Aorta (tissue), 5 donors: Measurements from ENCODE around the gene HUWE1. TPM values are rescaled to one million over a fixed set of nuclear protein-coding genes. Genes with fewer than 3 reads are reported as not detected.
"Not testable (repeated sequence)": the region's sequence is repeated elsewhere in the genome, so short reads cannot be mapped to it uniquely, and the experiment has no call there.

Source experiments
- ATAC-seq: fragments of 200-7000 bp; cut with Tn5 transposase; one replicate; pipeline ENCODE4 v1.9.1; 2022; ENCODE audit warnings: moderate library complexity; ENCODE audit not compliant: low FRiP score
- DNase-seq, 2 donors: peaks; one replicate each; pipeline ENCODE4 v3.0.0-alpha.2; 2020
- H3K27ac ChIP-seq, 2 donors: one replicate each; pipeline ENCODE4 v1.5.1; 2013; ENCODE audit warnings: low read length in 2 of 2, mild to moderate bottlenecking in 2 of 2, moderate library complexity in 2 of 2, control low read depth in 1 of 2, inconsistent platforms in 1 of 2, low read depth in 1 of 2
- H3K27me3 ChIP-seq, 2 donors: one replicate each; pipeline ENCODE4 v1.6.1; 2013; ENCODE audit warnings: control low read depth in 1 of 2, low read length in 1 of 2, mild to moderate bottlenecking in 1 of 2, moderate library complexity in 1 of 2; ENCODE audit not compliant: insufficient read depth in 2 of 2, control insufficient read depth in 1 of 2
- H3K36me3 ChIP-seq, 2 donors: one replicate each; pipeline ENCODE4 v1.6.1; 2013; ENCODE audit warnings: control low read depth in 1 of 2, low read length in 1 of 2, mild to moderate bottlenecking in 1 of 2; ENCODE audit not compliant: insufficient read depth in 2 of 2, control insufficient read depth in 1 of 2
- H3K4me1 ChIP-seq, 2 donors: one replicate each; pipeline ENCODE4 v1.6.1; 2013; ENCODE audit warnings: low read length in 2 of 2, control low read depth in 1 of 2, mild to moderate bottlenecking in 1 of 2, moderate library complexity in 1 of 2; ENCODE audit not compliant: insufficient read depth in 2 of 2, control insufficient read depth in 1 of 2
- H3K4me3 ChIP-seq, 2 donors: one replicate each; pipeline ENCODE4 v1.5.1; 2013; ENCODE audit warnings: low read length in 2 of 2, control low read depth in 1 of 2, mild to moderate bottlenecking in 1 of 2
- H3K9me3 ChIP-seq: one replicate; pipeline ENCODE4 v1.6.1; 2013; ENCODE audit warnings: mild to moderate bottlenecking, low read length; ENCODE audit not compliant: control insufficient read depth
- WGBS, 2 donors: extraction: QIAGEN DNeasy Blood & Tissue Kit; methylation state at CpG; one replicate each; pipeline ENCODE4 v1.1.7; 2013; 5-methylcytosine and 5-hydroxymethylcytosine counted together
- intact Hi-C, 2 donors: fragments of 100-400 bp; cut with DNase I; formaldehyde crosslinking; loops; one replicate each; pipeline versions ENCODE4 v1.14.2 to v1.15.0; 2022
- long read RNA-seq, 2 donors: library from polyadenylated mRNA; unstranded; transcript quantifications; one replicate each; pipeline ENCODE4 v2.0.0, GENCODE V29; 2020 to 2021
- polyA plus RNA-seq, 2 donors: library from polyadenylated mRNA; stranded (reverse); fragments of 200-250 nt; gene quantifications; one replicate each; pipeline ENCODE4 v1.2.3, GENCODE V29; 2013
- total RNA-seq, 2 donors: library from RNA; stranded (reverse); fragmentation: NEBNext Ultra II Directional; extraction: Animal tissue kit (Norgen Biotek cat#: 25700); gene quantifications; one replicate each; pipeline ENCODE4 v1.2.1, GENCODE V29; 2021
- donor health status: healthy with polysubstance abuse.
- donor health status: Bipolar disorder and iron deficiency.
- donor health status: DM: no; HTN: no; CAD: no.
- donor health status: DM: no; HTN: no; CAD: no.
- donor health status: DM: yes; HTN: yes; CAD: no.

HUWE1 gene, protein sequence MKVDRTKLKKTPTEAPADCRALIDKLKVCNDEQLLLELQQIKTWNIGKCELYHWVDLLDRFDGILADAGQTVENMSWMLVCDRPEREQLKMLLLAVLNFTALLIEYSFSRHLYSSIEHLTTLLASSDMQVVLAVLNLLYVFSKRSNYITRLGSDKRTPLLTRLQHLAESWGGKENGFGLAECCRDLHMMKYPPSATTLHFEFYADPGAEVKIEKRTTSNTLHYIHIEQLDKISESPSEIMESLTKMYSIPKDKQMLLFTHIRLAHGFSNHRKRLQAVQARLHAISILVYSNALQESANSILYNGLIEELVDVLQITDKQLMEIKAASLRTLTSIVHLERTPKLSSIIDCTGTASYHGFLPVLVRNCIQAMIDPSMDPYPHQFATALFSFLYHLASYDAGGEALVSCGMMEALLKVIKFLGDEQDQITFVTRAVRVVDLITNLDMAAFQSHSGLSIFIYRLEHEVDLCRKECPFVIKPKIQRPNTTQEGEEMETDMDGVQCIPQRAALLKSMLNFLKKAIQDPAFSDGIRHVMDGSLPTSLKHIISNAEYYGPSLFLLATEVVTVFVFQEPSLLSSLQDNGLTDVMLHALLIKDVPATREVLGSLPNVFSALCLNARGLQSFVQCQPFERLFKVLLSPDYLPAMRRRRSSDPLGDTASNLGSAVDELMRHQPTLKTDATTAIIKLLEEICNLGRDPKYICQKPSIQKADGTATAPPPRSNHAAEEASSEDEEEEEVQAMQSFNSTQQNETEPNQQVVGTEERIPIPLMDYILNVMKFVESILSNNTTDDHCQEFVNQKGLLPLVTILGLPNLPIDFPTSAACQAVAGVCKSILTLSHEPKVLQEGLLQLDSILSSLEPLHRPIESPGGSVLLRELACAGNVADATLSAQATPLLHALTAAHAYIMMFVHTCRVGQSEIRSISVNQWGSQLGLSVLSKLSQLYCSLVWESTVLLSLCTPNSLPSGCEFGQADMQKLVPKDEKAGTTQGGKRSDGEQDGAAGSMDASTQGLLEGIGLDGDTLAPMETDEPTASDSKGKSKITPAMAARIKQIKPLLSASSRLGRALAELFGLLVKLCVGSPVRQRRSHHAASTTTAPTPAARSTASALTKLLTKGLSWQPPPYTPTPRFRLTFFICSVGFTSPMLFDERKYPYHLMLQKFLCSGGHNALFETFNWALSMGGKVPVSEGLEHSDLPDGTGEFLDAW (N-terminal part only)
- total RNA-seq (100 to 1,000 TPM; 180 to 196 TPM), polyA plus RNA-seq (10 to 100 TPM; 22.5 to 39.6 TPM)
- long read RNA-seq, donor 1, partial matches to known transcripts = 63 of 73 reads
- long read RNA-seq, donor 1, other reads (novel, unspliced or antisense) = 10 of 73 reads
- long read RNA-seq, donor 2, partial matches to known transcripts = 62 of 71 reads
- long read RNA-seq, donor 2, other reads (novel, unspliced or antisense) = 9 of 71 reads

GRCh38 chrX:53686151-53686885 is at the start of gene HUWE1:
Gene HUWE1, minus strand, starts transcription at chrX:53686719. Its CDS starts 32,612 bp downstream, at chrX:53654107.
- 1 to 21% methylated on average over 53 to 61 of the region's 61 CpGs for WGBS, 2 donors
- intact Hi-C loops = no loop called here
- peak; percentile 73 for ATAC-seq

DNA sequence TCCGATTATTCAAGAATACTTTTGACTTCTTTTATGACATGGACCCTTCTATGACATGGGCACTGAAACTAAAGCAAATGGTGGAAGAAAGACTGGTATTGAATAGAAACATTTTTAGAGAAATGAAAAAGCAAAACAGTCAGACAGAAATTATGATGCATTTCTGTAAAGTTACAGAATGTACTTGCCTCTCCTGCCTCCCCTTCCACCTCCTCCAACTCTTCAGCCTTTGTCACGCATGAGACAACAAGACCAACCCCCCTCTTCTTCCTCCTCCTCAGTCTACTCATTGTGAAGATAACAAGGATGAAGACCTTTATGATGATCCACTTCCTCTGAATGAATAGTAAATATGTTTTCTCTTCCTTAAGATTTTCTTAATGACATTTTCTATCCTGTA is 46.3 kb upstream of the HUWE1 start:
- H3K27ac ChIP-seq = no peak overlapping the region
- no peaks in the 10 kb centered on the region for H3K27me3 ChIP-seq
- DNase-seq (no peak), ATAC-seq (no peak)
- no peaks in the 10 kb centered on the region for H3K4me1 ChIP-seq
- no peak overlapping the region for H3K4me3 ChIP-seq
- H3K9me3 ChIP-seq = no peaks in the 10 kb centered on the region
- no peaks in the 10 kb centered on the region for H3K36me3 ChIP-seq
- intact Hi-C loops = no loop called here
- WGBS, 2 donors = 60 to 68% methylated on average over 2 of the region's 2 CpGs

More at GRCh38 chrX:53686151-53686885, at the start of gene HUWE1:
- peak; percentile 86 to 93 for DNase-seq
- Histone ChIP-seq H3K27me3 (no peaks in the 10 kb centered on the region), H3K4me3 (peak within 1 kb of the TSS; percentile 44 to 49), H3K27ac (peak within 1 kb of the TSS in 1 of 2 donors; percentile 80), H3K36me3 (no peaks in the 10 kb centered on the region), H3K9me3 (no peaks in the 10 kb centered on the region), H3K4me1 (no peaks in the 10 kb centered on the region)

GRCh38 chrX:53729751-53730150 is 43.2 kb upstream of the HUWE1 start:
- no peaks in the 10 kb centered on the region for H3K27me3 ChIP-seq

DNA sequence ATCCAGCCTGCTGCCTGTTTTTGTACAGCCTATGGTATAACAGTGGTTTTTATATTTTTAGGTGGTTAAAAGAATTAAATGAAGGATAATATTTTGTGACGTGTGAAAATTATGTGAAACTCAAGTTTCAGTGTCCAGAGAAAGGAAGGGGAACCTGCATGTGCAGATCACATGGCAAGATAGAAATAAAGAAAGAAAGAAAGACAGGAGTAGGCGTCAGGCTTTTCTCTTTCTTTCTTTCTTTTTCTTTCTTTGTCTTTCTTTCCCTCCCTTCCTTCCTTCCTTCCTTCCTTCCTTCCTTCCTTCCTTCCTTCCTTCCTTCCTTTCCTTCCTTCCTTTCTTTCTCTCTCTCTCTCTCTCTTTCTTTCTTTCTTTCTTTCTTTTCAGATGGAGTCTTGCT is 42.0 kb upstream of the HUWE1 start:
- Histone ChIP-seq H3K9me3 (no peaks in the 10 kb centered on the region), H3K27ac (no peak overlapping the region), H3K4me1 (no peaks in the 10 kb centered on the region), H3K4me3 (no peak overlapping the region), H3K27me3 (no peaks in the 10 kb centered on the region), H3K36me3 (no peaks in the 10 kb centered on the region)
- intact Hi-C loops = no loop called here
- 70 to 71% methylated on average over 2 of the region's 2 CpGs for WGBS, 2 donors
- no peak for DNase-seq
- no peak for ATAC-seq

More at GRCh38 chrX:53729751-53730150, 43.2 kb upstream of the HUWE1 start:
- Histone ChIP-seq H3K9me3 (no peaks in the 10 kb centered on the region), H3K36me3 (no peaks in the 10 kb centered on the region), H3K4me3 (no peak overlapping the region), H3K4me1 (no peaks in the 10 kb centered on the region), H3K27ac (no peak overlapping the region)
- ATAC-seq = no peak
- DNase-seq = no peak
- intact Hi-C loops = no loop called here
- WGBS, 2 donors = 0 to 2% methylated on average over 1 of the region's 1 CpG

DNA sequence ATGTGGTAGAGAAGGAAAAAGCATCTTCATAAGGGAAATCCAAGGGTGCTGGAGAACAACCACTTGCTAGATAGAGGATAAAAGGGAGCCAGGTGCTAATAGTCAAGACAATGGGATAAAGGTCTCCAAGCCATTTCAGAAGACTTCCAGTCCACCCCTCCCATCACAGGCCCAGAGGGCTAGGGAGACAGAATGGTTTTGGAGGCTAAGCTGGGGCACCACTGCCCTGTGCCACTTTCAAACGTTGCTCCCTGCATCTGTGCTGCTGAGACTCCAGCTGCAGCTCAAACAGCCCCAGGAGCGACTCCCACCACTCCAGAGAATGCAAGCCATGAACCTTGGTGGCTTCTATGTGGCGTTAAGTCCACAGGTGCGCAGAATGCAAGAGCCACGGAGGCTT is 38.4 kb upstream of the HUWE1 start:
- Histone ChIP-seq H3K4me1 (no peaks in the 10 kb centered on the region), H3K36me3 (no peaks in the 10 kb centered on the region), H3K9me3 (no peaks in the 10 kb centered on the region), H3K27ac (no peak overlapping the region), H3K4me3 (no peak overlapping the region), H3K27me3 (no peaks in the 10 kb centered on the region)
- intact Hi-C loops = no loop called here
- WGBS, 2 donors = 71 to 84% methylated on average over 5 of the region's 5 CpGs
- no peak for DNase-seq
- ATAC-seq = no peak

DNA sequence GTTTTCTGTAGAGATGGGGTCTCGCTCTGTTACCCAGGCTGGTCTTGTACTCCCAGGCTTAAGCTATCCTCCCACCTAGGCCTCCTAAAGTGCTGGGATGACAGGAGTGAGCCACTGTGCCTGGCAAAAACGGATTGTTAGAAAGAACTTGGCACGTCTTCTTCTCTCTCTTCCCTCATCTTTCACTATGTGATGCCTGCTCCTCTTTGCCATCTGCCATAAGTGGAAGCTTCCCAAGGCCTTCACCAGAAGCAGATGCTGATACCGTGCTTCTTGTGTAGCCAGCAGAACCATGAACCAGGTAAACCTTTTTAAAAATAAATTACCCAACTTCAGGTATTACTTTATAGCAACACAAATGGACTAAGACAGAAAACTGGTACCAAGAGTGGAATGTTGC is 36.9 kb upstream of the HUWE1 start:
- H3K9me3 ChIP-seq = no peaks in the 10 kb centered on the region
- H3K27me3 ChIP-seq = no peaks in the 10 kb centered on the region
- H3K4me3 ChIP-seq = no peak overlapping the region
- H3K27ac ChIP-seq = no peak overlapping the region
- H3K36me3 ChIP-seq = no peaks in the 10 kb centered on the region
- ATAC-seq (no peak), DNase-seq (no peak)
- intact Hi-C loops = no loop called here
- H3K4me1 ChIP-seq = no peaks in the 10 kb centered on the region
- 70 to 88% methylated on average over 4 of the region's 4 CpGs for WGBS, 2 donors

- H3K27me3 ChIP-seq, H3K9me3 ChIP-seq, H3K4me1 ChIP-seq, H3K4me3 ChIP-seq, ATAC-seq, H3K36me3 ChIP-seq, intact Hi-C loops, H3K27ac ChIP-seq, DNase-seq: not testable (repeated sequence)
- 86 to 88% methylated on average over 17 to 31 of the region's 32 CpGs for WGBS, 2 donors
Measured at GRCh38 chrX:53721610-53722009, 35.1 kb upstream of the HUWE1 start.

DNA sequence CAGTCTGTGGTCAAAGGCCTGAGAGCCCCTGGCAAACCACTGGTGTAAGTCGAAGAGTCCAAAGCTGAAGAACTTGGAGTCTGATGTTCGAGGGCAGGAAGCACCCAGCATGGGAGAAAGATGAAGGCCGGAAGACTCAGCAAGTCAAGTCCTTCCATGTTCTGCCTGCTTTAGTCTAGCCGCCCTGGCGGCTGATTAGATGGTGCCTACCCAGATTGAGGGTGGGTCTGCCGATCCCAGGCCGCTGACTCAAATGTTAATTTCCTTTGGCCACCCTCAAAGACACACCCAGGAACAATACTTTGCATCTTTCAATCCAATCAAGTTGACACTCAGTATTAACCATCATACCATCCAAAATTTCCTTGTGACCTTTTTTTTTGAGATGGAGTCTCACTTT is 33.1 kb upstream of the HUWE1 start:
- H3K9me3 ChIP-seq, intact Hi-C loops, ATAC-seq, H3K27ac ChIP-seq, H3K4me1 ChIP-seq, H3K4me3 ChIP-seq, H3K36me3 ChIP-seq, H3K27me3 ChIP-seq, DNase-seq: not testable (repeated sequence)
- 80 to 92% methylated on average over 7 of the region's 7 CpGs for WGBS, 2 donors
